Natural killer cell (primary cell): ENCODE data around the gene DLG5. TPM values are rescaled to one million over a fixed set of nuclear protein-coding genes. Genes with fewer than 3 reads are reported as not detected.
"Not testable (repeated sequence)": the region's sequence is repeated elsewhere in the genome, so short reads cannot be mapped to it uniquely, and the experiment has no call there.

Experiments
- ATAC-seq, 3 donors: fragments of 150-1000 bp in 2 of 3; fragments of 200-7000 bp in 1 of 3; cut with Tn5 transposase; 1 replicate in 1 of 3; 2 replicates in 2 of 3; pipeline ENCODE4 v1.10.0; 2021; ENCODE audit warnings: mild to moderate bottlenecking in 2 of 3, moderate library complexity in 2 of 3
- DNase-seq, 2 donors: peaks; one replicate each; pipeline versions ENCODE4 v3.0.0 to v3.0.0-alpha.2; 2013 to 2021; ENCODE audit warnings: mixed read lengths in 1 of 2
- H3K27ac ChIP-seq: one replicate; pipeline ENCODE4 v1.5.1; 2013; ENCODE audit warnings: mild to moderate bottlenecking, low read length
- H3K27me3 ChIP-seq: one replicate; pipeline ENCODE4 v1.6.1; 2013; ENCODE audit warnings: low read length; ENCODE audit not compliant: control insufficient read depth, insufficient read depth
- H3K36me3 ChIP-seq: one replicate; pipeline ENCODE4 v1.6.1; 2013; ENCODE audit warnings: low read length; ENCODE audit not compliant: control insufficient read depth, insufficient read depth
- H3K4me1 ChIP-seq: one replicate; pipeline ENCODE4 v1.6.1; 2013; ENCODE audit warnings: low read length; ENCODE audit not compliant: control insufficient read depth, insufficient read depth
- H3K4me3 ChIP-seq: one replicate; pipeline ENCODE4 v1.5.1; 2013; ENCODE audit warnings: low read length
- H3K9me3 ChIP-seq: one replicate; pipeline ENCODE4 v1.6.1; 2013; ENCODE audit warnings: low read length; ENCODE audit not compliant: control insufficient read depth, insufficient read depth
- H3K27ac Mint-ChIP-seq, 2 donors: one replicate each; pipeline ENCODE4 v1.8.0; 2022; ENCODE audit warnings: mild to moderate bottlenecking in 2 of 2, mixed read lengths in 2 of 2, moderate library complexity in 1 of 2
- H3K27me3 Mint-ChIP-seq, 2 donors: one replicate each; pipeline ENCODE4 v1.8.0; 2022; ENCODE audit warnings: low read depth in 2 of 2, mixed read lengths in 2 of 2
- H3K36me3 Mint-ChIP-seq: one replicate; pipeline ENCODE4 v1.8.0; 2022; ENCODE audit warnings: mixed read lengths
- H3K4me1 Mint-ChIP-seq, 2 donors: one replicate each; pipeline ENCODE4 v1.8.0; 2022; ENCODE audit warnings: mixed read lengths in 2 of 2
- H3K4me3 Mint-ChIP-seq: one replicate; pipeline ENCODE4 v1.8.0; 2022; ENCODE audit warnings: mild to moderate bottlenecking, moderate library complexity, mixed read lengths
- H3K9me3 Mint-ChIP-seq, 2 donors: one replicate each; pipeline ENCODE4 v1.8.0; 2022; ENCODE audit warnings: mixed read lengths in 2 of 2
- WGBS: methylation state at CpG from one replicate; pipeline ENCODE4 v1.1.7; 2013; ENCODE audit warnings: missing lambda C conversion rate; ENCODE audit not compliant: insufficient coverage; 5-methylcytosine and 5-hydroxymethylcytosine counted together
- intact Hi-C: fragments of 100-400 bp; cut with micrococcal nuclease; formaldehyde crosslinking; loops from one replicate; pipeline ENCODE4 v1.14.2; 2022
- total RNA-seq, 4 donors: library from RNA; stranded (reverse); fragments of 120-200 nt in 1 of 4; gene quantifications; one replicate each; pipeline versions ENCODE4 v1.2.3 to v1.2.4, GENCODE V29; 2013 to 2022
- TF ChIP-seq, protein P1 (sequence below): fragments of 200-600 bp; IDR thresholded peaks from one replicate; pipeline ENCODE4 v1.8.0; 2022; ENCODE audit warnings: antibody characterized with exemption

The DLG5 gene
- total RNA-seq, 3 donors from 2014 or later (not counting 1 experiment from before 2014, with no cell fraction given): 52.8 to 75.0 (median 52.9) TPM

DNA sequence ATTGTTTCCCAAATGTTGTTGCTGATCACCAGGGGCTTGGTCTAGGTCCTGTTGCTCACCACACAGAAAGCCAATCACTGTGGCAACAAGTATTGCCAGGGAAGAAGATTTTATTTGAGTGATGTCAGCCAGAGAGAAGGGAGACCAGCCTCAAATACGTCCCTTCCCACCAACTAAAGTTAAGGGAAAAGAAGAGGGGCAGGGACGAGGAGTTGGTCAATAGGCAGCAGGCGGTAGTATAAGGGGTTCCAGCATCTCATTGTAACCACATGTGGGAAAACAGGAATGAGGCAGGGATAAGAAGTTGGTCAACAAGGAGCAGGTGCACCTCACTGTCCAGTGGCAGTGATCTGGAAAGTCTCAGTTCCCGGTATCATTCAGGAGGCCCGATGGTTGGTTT is 150.1 kb downstream of the DLG5 start:
- H3K36me3 ChIP-seq: no peaks in the 10 kb centered on the region
- no peaks in the 10 kb centered on the region for H3K27me3 ChIP-seq
- H3K27ac Mint-ChIP-seq: no peak overlapping the region
- no peak overlapping the region for H3K4me3 Mint-ChIP-seq
- no peaks in the 10 kb centered on the region for H3K27me3 Mint-ChIP-seq
- DNase-seq (no peak), ATAC-seq (no peak)
- peaks cover 21% of the 10 kb centered on the region for H3K9me3 ChIP-seq
- WGBS: 97% methylated on average over 4 of the region's 5 CpGs
- peaks cover 7% of the 10 kb centered on the region for H3K36me3 Mint-ChIP-seq
- intact Hi-C loops: no loop called here
- TF ChIP-seq, protein P1, sequence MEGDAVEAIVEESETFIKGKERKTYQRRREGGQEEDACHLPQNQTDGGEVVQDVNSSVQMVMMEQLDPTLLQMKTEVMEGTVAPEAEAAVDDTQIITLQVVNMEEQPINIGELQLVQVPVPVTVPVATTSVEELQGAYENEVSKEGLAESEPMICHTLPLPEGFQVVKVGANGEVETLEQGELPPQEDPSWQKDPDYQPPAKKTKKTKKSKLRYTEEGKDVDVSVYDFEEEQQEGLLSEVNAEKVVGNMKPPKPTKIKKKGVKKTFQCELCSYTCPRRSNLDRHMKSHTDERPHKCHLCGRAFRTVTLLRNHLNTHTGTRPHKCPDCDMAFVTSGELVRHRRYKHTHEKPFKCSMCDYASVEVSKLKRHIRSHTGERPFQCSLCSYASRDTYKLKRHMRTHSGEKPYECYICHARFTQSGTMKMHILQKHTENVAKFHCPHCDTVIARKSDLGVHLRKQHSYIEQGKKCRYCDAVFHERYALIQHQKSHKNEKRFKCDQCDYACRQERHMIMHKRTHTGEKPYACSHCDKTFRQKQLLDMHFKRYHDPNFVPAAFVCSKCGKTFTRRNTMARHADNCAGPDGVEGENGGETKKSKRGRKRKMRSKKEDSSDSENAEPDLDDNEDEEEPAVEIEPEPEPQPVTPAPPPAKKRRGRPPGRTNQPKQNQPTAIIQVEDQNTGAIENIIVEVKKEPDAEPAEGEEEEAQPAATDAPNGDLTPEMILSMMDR: no peak
- H3K4me3 ChIP-seq: no peak overlapping the region
- peaks cover 0 to 11% of the 10 kb centered on the region in 2 donors for H3K9me3 Mint-ChIP-seq
- peaks cover 0 to 15% of the 10 kb centered on the region in 2 donors for H3K4me1 Mint-ChIP-seq
- H3K4me1 ChIP-seq: no peaks in the 10 kb centered on the region
- H3K27ac ChIP-seq: no peak overlapping the region

DNA sequence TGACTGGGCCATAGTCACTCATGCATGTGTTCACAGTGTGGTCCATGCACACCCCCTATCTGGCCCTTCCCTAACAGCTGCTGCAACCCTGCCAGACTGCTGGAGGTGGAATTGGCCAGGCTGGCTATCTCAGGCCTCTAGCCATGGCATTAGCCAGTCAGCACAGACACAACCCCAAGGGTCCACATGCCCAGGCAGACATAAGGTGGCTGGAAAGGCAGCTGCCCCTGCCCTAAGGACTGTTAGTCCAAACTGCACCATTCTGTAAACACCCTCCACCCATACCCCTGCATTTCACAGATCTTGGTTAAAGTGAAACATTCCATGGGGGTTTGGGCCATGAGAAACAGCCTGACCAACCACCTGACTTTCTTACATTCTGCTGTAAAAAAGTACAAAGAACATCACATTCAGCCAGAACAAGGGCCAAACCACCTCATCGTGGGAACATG is 151.6 kb downstream of the DLG5 start:
- WGBS: 74% methylated on average over 1 of the region's 1 CpG
- DNase-seq: no peak
- peaks cover 5 to 18% of the 10 kb centered on the region in 2 donors for H3K4me1 Mint-ChIP-seq
- no peak overlapping the region for H3K27ac ChIP-seq
- H3K36me3 ChIP-seq: no peaks in the 10 kb centered on the region
- no peak overlapping the region for H3K4me3 ChIP-seq
- H3K27ac Mint-ChIP-seq: no peak overlapping the region
- H3K36me3 Mint-ChIP-seq: peaks cover 7% of the 10 kb centered on the region
- peaks cover 21% of the 10 kb centered on the region for H3K9me3 ChIP-seq
- H3K4me3 Mint-ChIP-seq: no peak overlapping the region
- peaks cover 0 to 11% of the 10 kb centered on the region in 2 donors for H3K9me3 Mint-ChIP-seq
- no peak for ATAC-seq
- H3K27me3 Mint-ChIP-seq: no peaks in the 10 kb centered on the region
- H3K4me1 ChIP-seq: no peaks in the 10 kb centered on the region
- TF ChIP-seq, protein P1: no peak
- H3K27me3 ChIP-seq: no peaks in the 10 kb centered on the region
- intact Hi-C loops: no loop called here

DNA sequence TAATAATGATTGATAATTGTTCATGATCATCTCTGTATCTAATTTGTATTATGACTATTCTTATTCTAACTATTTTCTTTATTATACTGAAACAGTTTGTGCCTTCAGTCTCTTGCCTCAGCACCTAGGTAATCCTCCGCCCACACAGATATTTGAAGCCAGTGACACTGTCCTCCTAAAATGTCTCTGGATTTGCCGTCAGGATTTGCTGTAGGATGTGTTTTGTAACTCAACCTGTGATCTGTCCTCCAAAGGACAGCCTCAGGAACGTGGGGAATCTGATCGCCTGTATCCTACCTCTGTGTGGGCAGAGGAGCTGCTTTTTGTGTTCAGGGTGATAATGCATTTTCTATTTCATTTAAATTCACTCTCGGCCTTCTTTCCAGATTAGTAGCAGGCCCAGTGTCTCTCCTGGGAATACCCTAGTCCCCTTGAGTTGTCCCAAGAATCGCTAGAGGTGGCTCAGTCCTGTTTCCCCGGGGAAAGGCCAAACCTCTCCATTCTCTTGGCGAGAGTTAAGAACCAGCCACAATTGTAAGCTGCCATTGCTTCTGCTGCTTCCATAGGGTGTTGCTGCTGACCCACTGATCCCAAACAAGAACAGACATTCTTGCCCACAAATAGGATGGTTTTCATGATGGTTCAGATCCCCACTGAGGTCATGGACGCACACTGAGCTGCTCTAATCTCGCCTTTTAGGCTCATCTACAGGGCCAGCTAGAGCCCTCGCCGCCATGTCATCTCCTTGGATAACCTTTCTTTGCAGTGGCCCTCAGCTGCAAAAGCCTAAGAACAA is 152.7 kb downstream of the DLG5 start:
- peaks cover 5 to 18% of the 10 kb centered on the region in 2 donors for H3K4me1 Mint-ChIP-seq
- WGBS: 92% methylated on average over 12 of the region's 12 CpGs

DNA sequence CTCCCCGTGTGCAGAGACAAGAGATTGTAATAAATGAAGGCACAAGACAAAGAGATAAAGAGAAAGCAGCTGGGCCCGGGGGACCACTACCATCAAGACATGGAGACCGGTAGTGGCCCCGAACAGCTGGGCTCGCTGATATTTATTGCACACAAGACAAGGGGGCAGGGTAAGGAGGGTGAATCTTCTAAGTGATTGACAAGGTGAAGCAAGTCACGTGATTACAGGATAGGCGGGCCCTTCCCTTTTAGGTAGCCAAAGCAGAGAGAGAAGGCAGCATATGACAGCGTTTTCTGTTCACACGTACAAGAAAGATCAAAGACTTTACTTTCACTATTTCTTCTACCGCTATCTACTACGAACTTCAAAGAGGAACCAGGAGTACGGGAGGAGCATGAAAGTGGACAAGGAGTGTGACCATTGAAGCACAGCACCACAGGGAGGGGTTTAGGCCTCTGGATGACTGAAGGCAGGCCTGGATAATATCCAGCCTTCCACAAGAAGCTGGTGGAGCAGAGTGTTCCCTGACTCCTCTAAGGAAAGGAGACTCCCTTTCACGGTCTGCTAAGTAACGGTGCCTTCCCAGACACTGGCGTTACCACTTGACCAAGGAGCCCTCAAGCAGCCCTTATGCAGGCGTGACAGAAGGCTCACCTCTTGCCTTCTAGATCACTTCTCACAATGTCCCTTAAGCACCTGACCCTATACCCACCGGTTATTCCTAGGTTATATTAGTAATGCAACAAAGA is 153.5 kb downstream of the DLG5 start:
- peaks cover 21% of the 10 kb centered on the region for H3K9me3 ChIP-seq
- intact Hi-C loops, H3K4me3 Mint-ChIP-seq, H3K4me1 ChIP-seq, ATAC-seq, DNase-seq, H3K4me3 ChIP-seq, H3K27me3 ChIP-seq, H3K27me3 Mint-ChIP-seq, H3K27ac ChIP-seq, H3K36me3 ChIP-seq, H3K27ac Mint-ChIP-seq, H3K36me3 Mint-ChIP-seq: not testable (repeated sequence)
- peaks cover 0 to 11% of the 10 kb centered on the region in 2 donors for H3K9me3 Mint-ChIP-seq
- peaks cover 5 to 18% of the 10 kb centered on the region in 2 donors for H3K4me1 Mint-ChIP-seq
- WGBS: 77% methylated on average over 12 of the region's 17 CpGs

More for the DNA sequence above, 152.7 kb downstream of the DLG5 start:
- Mint-ChIP-seq H3K36me3 (peaks cover 7% of the 10 kb centered on the region), H3K9me3 (peaks cover 0 to 11% of the 10 kb centered on the region in 2 donors), H3K27ac (no peak overlapping the region), H3K4me3 (no peak overlapping the region), H3K27me3 (no peaks in the 10 kb centered on the region)
- Histone ChIP-seq H3K36me3 (no peaks in the 10 kb centered on the region), H3K27ac (no peak overlapping the region), H3K27me3 (no peaks in the 10 kb centered on the region), H3K4me1 (no peaks in the 10 kb centered on the region), H3K9me3 (peaks cover 21% of the 10 kb centered on the region), H3K4me3 (no peak overlapping the region)
- ATAC-seq (no peak), DNase-seq (no peak)
- TF ChIP-seq, protein P1: no peak
- intact Hi-C loops: no loop called here
